ENCODE data around the gene OTUB2.

Gene OTUB2

GRCh38 chr14:93987815-93988476 is 38.2 kb upstream of the OTUB2 start:
- no peak for TF ChIP-seq CTCF (IDR thresholded peaks at IDR 0.05; ENCODE audit: extremely low read depth, missing control alignments)
- DNase-seq (ENCODE audit: low spot score) = no peak

- TF ChIP-seq CTCF (IDR thresholded peaks at IDR 0.05; ENCODE audit: extremely low read depth, missing control alignments) = no peak
- DNase-seq (ENCODE audit: low spot score) = peak; percentile 59
Measured at GRCh38 chr14:93989939-93990338, 36.2 kb upstream of the OTUB2 start.

- TF ChIP-seq CTCF (IDR thresholded peaks at IDR 0.05; ENCODE audit: extremely low read depth, missing control alignments) = no peak
- no peak for DNase-seq (ENCODE audit: low spot score)
Measured at GRCh38 chr14:93991212-93991611, 34.9 kb upstream of the OTUB2 start.

GRCh38 chr14:93991649-93992048 is 34.5 kb upstream of the OTUB2 start:
- no peak for TF ChIP-seq CTCF (IDR thresholded peaks at IDR 0.05; ENCODE audit: extremely low read depth, missing control alignments)
- DNase-seq (ENCODE audit: low spot score) = no peak

GRCh38 chr14:93993382-93993781 is 32.8 kb upstream of the OTUB2 start:
- TF ChIP-seq CTCF (IDR thresholded peaks at IDR 0.05; ENCODE audit: extremely low read depth, missing control alignments) = no peak
- DNase-seq (ENCODE audit: low spot score) = no peak

- TF ChIP-seq CTCF (IDR thresholded peaks at IDR 0.05; ENCODE audit: extremely low read depth, missing control alignments) = no peak
- DNase-seq (ENCODE audit: low spot score) = no peak
Measured at GRCh38 chr14:93994919-93995682, 31.0 kb upstream of the OTUB2 start.

GRCh38 chr14:93996130-93996695 is 29.9 kb upstream of the OTUB2 start:
- no peak for DNase-seq (ENCODE audit: low spot score)
- TF ChIP-seq CTCF (IDR thresholded peaks at IDR 0.05; ENCODE audit: extremely low read depth, missing control alignments) = no peak
